Stimulated activated memory B cell treated with anti-CD40 and anti-IgM and Interleukin-4, amounts not matched to agents 10 μg/mL and 1 μg/mL and 100 μg/mL, for 72 hours (primary cell): ENCODE results near the gene GSC.
"Not testable (repeated sequence)": the region's sequence is repeated elsewhere in the genome, so short reads cannot be mapped to it uniquely, and the experiment has no call there.

Experiments
- ATAC-seq: fragments of 150-1000 bp; cut with Tn5 transposase; 2 replicates; pipeline ENCODE4 v1.10.0; 2021
- H3K27ac Mint-ChIP-seq: one replicate; pipeline ENCODE4 v1.8.0; 2022; ENCODE audit warnings: mild to moderate bottlenecking, mixed read lengths
- H3K27me3 Mint-ChIP-seq: one replicate; pipeline ENCODE4 v1.8.0; 2022; ENCODE audit warnings: mixed read lengths
- H3K36me3 Mint-ChIP-seq: one replicate; pipeline ENCODE4 v1.8.0; 2022; ENCODE audit warnings: mixed read lengths
- H3K4me1 Mint-ChIP-seq: one replicate; pipeline ENCODE4 v1.8.0; 2022; ENCODE audit warnings: mixed read lengths
- H3K4me3 Mint-ChIP-seq: one replicate; pipeline ENCODE4 v1.8.0; 2022; ENCODE audit warnings: mild to moderate bottlenecking, moderate library complexity, mixed read lengths
- H3K9me3 Mint-ChIP-seq: one replicate; pipeline ENCODE4 v1.8.0; 2022; ENCODE audit warnings: mixed read lengths

The GSC gene

DNA sequence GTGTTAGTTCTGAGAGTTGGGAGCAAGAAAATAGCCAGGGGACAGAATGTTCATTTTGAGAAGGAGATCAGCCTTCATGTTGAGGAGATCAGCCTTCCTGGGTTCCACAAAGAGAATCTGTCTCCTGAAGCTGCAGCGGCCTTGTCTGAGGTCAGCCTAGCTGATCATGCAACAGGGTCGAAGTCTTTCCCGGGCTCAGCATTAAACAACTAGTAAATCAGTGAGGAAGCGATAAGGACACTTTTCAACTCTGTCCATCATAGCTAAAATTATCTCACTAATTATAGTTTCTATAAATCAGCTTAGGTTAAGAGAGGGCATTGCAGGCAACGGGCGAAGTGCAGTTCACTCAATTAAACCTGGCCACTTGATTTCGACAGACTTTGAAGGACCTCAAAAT lies 7.5 kb downstream of the GSC start:
- no peak overlapping the region for H3K27ac Mint-ChIP-seq
- peaks cover 43% of the 10 kb centered on the region for H3K27me3 Mint-ChIP-seq
- no peaks in the 10 kb centered on the region for H3K4me1 Mint-ChIP-seq
- no peak for ATAC-seq
- H3K9me3 Mint-ChIP-seq, result no peaks in the 10 kb centered on the region
- no peaks in the 10 kb centered on the region for H3K36me3 Mint-ChIP-seq
- no peak overlapping the region for H3K4me3 Mint-ChIP-seq

DNA sequence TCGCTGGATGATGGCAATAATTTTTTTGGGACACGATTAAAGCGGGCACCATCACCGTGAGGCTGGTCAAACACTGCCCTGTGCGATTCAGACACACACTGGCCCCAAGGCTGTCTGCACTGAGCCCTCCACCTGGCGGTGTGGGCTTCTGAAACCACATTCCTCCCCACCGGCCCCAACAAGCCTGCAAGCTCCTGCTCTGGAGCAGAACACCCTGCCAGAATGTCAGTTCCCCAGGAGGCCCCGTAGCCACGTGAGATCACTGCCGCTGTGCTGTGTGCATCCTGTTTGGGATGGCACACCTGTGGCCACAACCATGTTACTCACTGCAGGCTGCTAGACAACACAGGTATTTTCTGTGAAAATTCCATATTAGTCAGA lies 7.9 kb downstream of the GSC start:
- H3K27ac Mint-ChIP-seq, result no peak overlapping the region
- H3K4me1 Mint-ChIP-seq, result no peaks in the 10 kb centered on the region
- no peak for ATAC-seq
- no peaks in the 10 kb centered on the region for H3K9me3 Mint-ChIP-seq
- no peaks in the 10 kb centered on the region for H3K36me3 Mint-ChIP-seq
- peaks cover 39% of the 10 kb centered on the region for H3K27me3 Mint-ChIP-seq
- no peak overlapping the region for H3K4me3 Mint-ChIP-seq

DNA sequence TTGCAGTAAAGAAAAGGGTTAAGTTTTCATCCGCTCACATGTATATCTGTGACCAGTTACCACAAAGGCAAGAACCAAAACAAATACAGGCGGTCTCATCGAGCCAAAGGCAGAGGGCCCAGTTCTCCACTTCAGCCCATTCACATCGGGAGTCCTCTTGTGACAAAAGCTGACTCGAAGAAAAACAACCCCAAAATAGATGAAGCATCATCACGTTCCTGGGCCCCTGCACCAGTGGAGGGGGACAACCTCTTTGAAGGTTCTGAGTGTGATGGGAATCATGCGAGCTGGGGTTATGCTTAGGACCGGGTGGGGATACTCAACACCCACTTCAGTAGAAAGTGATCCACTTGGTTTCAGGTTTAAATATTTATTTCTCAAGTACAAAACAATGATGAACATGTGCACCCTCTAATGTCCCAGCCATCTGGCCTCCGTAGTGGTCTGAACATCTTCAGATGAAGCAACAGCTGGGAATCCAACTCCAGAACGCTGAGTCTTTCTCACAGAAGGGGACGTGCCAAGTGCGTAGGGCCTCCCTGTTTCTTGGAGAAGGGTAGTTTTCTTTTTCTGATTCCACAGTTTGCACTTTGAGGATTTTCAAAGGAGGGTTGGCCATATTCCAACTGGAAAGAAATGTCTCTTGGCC lies 8.4 kb downstream of the GSC start:
- H3K27ac Mint-ChIP-seq, result no peak overlapping the region
- no peaks in the 10 kb centered on the region for H3K36me3 Mint-ChIP-seq
- H3K9me3 Mint-ChIP-seq, result no peaks in the 10 kb centered on the region
- ATAC-seq, result no peak
- H3K27me3 Mint-ChIP-seq, result peaks cover 34% of the 10 kb centered on the region
- H3K4me3 Mint-ChIP-seq, result no peak overlapping the region
- H3K4me1 Mint-ChIP-seq, result no peaks in the 10 kb centered on the region

DNA sequence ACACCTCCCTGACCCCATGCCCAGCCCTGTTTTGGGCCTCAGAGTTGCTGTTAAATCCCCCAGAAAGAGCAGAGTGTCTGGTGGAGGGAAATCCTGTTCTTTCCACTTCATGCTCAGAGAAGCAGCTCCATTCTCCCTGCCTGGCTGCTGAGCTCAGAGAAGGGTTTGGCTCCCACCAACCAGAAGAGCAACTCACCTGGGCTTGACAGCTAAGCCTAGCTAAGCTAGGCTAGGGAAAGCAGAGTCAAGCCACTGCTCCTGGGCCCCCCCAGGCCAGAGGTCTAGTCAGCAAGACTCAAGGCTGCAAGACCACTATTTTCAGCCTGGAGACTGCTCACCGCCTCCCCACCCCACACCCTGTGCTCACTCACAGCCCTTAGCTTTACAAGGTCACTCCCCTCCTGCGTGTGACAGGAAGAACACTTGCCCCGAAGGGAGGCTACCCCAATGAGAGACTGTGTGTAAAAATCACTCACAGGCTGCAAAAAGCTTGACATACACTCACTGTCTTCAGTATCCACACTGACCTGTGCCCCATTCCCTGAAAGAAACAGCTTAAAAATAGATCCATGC lies 13.5 kb downstream of the GSC start:
- ATAC-seq, result no peak
- Mint-ChIP-seq H3K27ac (no peak overlapping the region), H3K9me3 (no peaks in the 10 kb centered on the region), H3K27me3 (no peaks in the 10 kb centered on the region), H3K4me3 (no peak overlapping the region), H3K36me3 (no peaks in the 10 kb centered on the region), H3K4me1 (no peaks in the 10 kb centered on the region)

DNA sequence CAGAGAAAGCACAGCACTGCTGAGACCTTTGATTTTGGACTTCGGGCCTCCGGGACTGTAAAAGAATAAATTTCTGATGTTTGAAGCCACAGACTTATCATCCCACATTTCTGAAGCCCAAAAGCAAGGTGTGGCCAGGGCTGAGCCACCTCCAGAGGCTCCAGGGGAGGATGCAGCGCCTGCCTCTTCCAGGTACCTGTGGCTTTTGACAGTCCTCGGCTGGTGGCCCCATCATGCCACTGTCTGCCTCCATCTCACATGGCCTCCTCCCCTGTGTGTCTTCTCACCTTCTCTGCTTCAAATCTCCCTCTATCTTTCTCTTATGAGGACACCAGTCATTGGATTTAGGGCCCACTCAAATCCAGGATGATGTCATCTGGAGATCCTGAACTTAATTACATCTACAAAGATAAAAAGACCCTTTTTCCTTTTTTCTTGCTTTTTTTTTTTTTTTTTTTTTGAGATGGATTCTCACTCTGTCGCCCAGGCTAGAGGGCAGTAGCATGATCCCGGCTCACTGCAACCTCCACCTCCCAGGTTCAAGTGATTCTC lies 15.4 kb downstream of the GSC start:
- no peaks in the 10 kb centered on the region for H3K27me3 Mint-ChIP-seq
- H3K9me3 Mint-ChIP-seq, result no peaks in the 10 kb centered on the region
- H3K36me3 Mint-ChIP-seq, result no peaks in the 10 kb centered on the region
- no peak overlapping the region for H3K4me3 Mint-ChIP-seq
- H3K27ac Mint-ChIP-seq, result no peak overlapping the region
- no peaks in the 10 kb centered on the region for H3K4me1 Mint-ChIP-seq
- ATAC-seq, result no peak

DNA sequence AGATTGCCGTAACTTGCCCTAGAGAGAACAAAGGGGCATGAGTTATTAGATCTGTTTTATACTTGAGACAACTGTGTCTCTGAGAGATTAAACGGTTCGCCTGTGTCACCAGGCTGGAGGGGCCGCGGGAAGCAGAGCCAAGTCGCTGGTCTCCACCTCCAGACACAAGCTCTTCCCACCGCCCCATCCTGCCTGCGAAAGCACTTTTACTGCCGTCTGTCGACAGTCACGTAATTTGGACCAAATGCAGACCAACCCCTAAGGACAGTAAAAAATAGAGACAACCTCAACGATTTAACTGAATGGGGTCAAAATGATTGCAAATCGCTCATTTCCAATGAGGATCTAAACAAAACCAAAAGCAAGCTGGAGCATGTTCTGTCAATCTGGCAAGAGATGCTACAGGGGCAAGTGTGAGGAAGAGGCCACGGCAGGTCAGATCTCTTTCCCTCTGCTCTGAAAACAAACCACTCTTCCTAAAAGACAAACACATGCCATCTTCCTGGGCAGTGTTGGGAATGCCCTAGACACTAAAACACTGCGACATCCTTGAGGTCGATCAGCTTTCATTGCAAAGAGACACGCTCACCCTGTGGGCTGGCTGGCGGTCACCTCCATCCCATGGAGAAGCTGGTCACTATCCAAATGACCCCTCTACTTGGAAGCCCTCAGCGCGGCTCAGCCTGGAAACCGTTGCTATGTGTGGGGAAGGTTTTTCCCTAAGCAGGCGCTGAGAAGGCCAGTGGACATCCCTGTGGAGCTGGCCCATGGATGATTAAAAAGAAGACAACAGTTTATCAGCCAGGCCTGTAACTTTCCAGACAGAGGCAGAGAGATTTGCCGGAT lies 17.1 kb downstream of the GSC start:
- Mint-ChIP-seq H3K36me3 (no peaks in the 10 kb centered on the region), H3K4me3 (no peak overlapping the region), H3K27me3 (no peaks in the 10 kb centered on the region), H3K9me3 (no peaks in the 10 kb centered on the region), H3K27ac (no peak overlapping the region), H3K4me1 (no peaks in the 10 kb centered on the region)
- no peak for ATAC-seq

DNA sequence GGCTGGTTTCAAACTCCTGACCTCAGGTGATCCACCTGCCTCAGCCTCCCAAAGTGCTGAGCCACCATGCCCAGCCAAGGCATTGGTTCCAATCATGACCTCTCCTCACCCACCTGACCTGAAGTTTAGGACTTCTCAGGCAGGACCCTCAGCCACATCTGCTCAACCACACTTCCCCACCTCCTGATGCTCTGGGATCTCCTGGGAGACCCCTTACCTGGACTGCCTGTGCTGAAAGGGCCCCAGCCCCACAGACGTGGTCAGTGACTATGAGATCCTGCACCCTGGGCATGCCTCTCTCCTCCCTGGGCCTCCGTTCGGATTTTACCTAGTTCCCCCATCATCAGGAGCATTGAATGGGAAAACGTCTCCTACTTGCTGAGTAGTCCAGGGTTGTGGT lies 18.0 kb downstream of the GSC start:
- Mint-ChIP-seq H3K4me1 (no peaks in the 10 kb centered on the region), H3K27ac (no peak overlapping the region), H3K36me3 (no peaks in the 10 kb centered on the region), H3K4me3 (no peak overlapping the region), H3K9me3 (no peaks in the 10 kb centered on the region), H3K27me3 (no peaks in the 10 kb centered on the region)
- ATAC-seq, result no peak

DNA sequence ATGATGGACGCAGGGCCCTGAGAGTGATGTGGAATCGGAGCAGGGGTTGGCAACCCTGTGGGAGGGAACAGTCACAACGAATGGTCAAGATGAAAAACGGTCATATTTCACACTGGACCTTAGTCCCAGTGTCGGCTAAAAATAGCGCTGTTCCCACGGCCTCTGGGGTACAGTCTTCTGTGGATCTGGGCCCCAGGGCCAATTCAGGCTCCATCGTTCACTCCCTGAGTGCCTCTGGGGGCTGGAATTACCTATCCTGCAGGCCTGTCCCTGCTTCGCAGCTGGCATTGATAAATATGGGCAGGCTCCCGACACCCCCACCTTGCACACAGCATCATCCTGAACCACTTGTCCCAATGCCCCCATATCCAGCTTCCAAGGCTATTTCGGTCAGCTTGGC lies 18.6 kb downstream of the GSC start:
- Mint-ChIP-seq H3K27me3 (no peaks in the 10 kb centered on the region), H3K27ac (no peak overlapping the region), H3K4me3 (no peak overlapping the region), H3K4me1 (no peaks in the 10 kb centered on the region), H3K9me3 (peaks cover 3% of the 10 kb centered on the region), H3K36me3 (no peaks in the 10 kb centered on the region)
- ATAC-seq, result no peak

DNA sequence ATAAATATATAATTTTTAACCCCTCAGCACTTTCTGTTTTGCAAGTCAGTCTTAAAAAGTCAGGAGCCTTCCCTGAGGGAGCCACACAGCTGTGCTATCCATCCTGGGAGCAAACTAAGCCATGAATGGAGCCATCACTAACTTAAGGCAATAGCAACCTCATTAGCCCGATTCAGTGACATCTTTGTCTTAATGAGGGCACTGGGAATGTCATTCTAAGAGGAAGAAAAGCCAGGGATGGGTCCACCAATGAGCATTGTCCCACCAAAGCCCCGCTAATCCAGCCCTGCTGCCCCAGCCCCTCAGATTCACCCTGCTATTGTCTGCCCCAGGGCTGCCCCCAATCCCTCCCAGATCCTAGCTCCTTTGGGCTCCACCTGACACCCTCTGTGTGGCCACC lies 19.5 kb downstream of the GSC start:
- ATAC-seq, result no peak
- Mint-ChIP-seq H3K27me3 (no peaks in the 10 kb centered on the region), H3K27ac (no peak overlapping the region), H3K4me3 (no peak overlapping the region), H3K9me3 (peaks cover 3% of the 10 kb centered on the region), H3K4me1 (no peaks in the 10 kb centered on the region), H3K36me3 (no peaks in the 10 kb centered on the region)

DNA sequence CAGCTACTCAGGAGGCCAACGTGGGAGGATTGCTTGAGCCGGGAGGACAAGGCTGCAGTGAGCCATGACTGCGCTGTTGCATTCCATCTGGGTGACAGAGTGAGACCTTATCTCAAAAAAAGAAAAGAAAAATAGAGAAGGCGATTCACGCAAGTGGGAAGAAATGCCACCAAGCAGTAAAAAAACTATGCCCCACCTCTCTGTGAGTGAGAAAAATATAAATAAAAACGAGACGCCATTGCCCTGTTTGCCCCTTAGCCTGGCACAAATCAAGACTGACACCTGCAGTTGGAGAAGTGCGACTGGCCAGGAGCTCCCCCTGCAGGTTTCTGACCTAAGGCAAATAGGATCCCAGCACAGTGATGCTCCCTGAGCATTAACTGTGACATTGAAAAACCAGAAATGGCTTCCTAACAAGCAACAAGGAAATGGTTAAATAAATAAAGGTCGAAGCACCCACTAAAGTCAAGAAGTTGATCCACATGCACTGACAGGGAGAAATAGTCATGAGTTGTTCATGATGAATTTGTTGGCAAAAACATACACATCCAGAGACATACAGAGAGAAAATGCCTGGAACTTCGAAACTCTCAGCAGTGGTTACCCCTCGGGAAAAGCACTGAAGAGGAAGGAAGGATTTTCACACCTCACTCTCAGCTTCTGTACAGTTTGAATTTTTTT lies 21.1 kb downstream of the GSC start:
- no peak for ATAC-seq
- H3K9me3 Mint-ChIP-seq, result peaks cover 3% of the 10 kb centered on the region
- H3K27me3 Mint-ChIP-seq, result no peaks in the 10 kb centered on the region
- H3K4me3 Mint-ChIP-seq, result no peak overlapping the region
- H3K27ac Mint-ChIP-seq, result no peak overlapping the region
- H3K36me3 Mint-ChIP-seq, result no peaks in the 10 kb centered on the region
- no peaks in the 10 kb centered on the region for H3K4me1 Mint-ChIP-seq

DNA sequence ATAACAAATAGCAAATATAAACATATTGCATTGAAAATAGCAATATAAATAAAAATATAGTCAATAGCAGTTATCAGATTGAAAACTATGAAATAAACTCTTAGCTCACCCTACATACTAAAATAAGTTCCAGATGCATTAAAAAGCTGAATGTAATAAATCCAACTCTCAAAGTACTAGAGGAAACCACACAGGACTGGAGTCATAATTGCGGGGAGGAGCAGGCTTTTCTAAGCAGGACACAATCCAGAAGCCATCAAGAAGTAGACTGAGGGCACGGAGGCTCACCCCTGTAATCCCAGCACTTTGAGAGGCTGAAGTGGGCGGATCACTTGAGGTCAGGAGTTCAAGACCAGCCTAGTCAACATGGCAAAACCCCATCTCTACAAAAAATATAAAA lies 22.2 kb downstream of the GSC start:
- Mint-ChIP-seq H3K36me3 (no peaks in the 10 kb centered on the region), H3K4me3 (no peak overlapping the region), H3K27me3 (no peaks in the 10 kb centered on the region), H3K9me3 (peaks cover 3% of the 10 kb centered on the region), H3K27ac (no peak overlapping the region), H3K4me1 (no peaks in the 10 kb centered on the region)
- ATAC-seq, result no peak

DNA sequence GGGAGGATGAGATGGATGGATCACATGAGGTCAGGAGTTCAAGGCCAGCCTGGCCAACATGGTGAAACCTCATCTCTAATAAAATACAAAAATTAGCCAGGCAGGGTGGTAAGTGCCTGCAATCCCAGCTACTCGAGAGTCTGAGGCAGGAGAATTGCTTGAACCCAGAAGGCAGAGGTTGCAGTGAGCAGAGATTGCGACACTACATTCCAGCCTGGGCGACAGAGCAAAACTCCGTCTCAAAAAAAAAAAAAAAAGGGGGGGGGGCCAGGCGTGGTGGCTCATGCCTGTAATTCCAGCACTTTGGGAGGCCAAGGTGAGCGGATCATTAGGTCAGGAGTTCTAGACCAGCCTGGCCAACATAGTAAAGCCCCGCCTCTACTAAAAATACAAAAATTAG lies 22.8 kb downstream of the GSC start:
- H3K4me1 Mint-ChIP-seq, H3K27me3 Mint-ChIP-seq, H3K9me3 Mint-ChIP-seq, ATAC-seq, H3K4me3 Mint-ChIP-seq, H3K36me3 Mint-ChIP-seq, H3K27ac Mint-ChIP-seq: not testable (repeated sequence)

DNA sequence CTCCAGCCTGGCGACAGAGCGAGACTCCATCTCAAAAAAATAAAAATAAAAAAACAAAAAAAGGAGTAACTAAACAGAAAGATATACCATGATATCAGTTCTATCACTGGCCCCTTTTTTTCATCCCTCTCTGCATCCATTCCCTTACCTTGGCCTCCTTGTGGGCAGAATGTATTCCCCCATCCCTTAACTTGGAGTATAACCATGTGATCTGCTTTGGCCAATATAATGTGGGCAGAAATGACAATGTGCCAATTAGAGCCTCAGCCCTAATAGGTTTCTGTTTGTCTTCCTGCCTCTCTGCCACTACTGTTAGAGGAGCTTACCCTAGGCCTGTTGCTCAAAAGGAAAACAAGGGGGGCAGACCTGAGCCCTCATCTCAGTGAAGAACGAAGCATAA lies 23.8 kb downstream of the GSC start:
- H3K27me3 Mint-ChIP-seq, result peaks cover 6% of the 10 kb centered on the region
- H3K36me3 Mint-ChIP-seq, result no peaks in the 10 kb centered on the region
- H3K4me3 Mint-ChIP-seq, result no peak overlapping the region
- no peak overlapping the region for H3K27ac Mint-ChIP-seq
- H3K4me1 Mint-ChIP-seq, result no peaks in the 10 kb centered on the region
- H3K9me3 Mint-ChIP-seq, result peaks cover 3% of the 10 kb centered on the region
- no peak for ATAC-seq

DNA sequence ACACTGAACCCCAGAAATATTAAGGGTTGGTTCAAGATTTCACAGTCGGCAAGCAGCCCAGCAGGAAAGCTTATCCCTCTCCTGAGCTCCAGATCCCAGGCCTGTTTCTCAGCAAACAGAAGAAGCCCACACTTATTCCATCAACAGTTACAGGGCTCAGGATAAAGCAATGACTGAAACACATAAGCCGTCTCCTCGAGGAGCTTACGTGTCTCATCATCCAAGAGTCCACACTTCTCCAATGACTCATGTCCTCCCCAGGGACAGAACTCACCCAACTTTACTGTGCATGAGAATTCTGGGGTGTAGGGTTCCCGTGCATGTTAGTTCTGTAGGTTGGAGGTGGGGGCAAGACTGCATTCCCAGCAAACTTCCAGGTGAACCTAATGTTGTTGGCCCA lies 31.2 kb downstream of the GSC start:
- no peak for ATAC-seq

DNA sequence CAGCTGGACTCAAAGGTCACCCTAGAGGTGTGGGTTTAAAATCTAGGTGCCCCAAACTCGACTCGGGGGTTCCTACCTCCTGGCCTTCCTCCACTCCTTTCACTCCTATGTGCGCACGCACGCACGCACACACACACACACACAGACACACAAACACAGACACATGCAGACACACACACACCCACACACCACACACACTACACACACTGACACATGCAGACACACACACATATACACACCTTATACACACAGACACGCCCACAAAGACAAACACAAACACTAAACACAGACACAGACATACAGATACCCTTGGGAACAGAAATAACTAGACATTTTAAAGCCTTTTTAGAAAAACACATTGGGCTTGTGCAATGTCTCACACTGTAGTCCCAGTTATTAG lies 31.8 kb downstream of the GSC start:
- Mint-ChIP-seq H3K9me3 (peaks cover 3% of the 10 kb centered on the region), H3K27me3 (peaks cover 6% of the 10 kb centered on the region), H3K4me1 (no peaks in the 10 kb centered on the region), H3K36me3 (no peaks in the 10 kb centered on the region), H3K4me3 (no peak overlapping the region), H3K27ac (no peak overlapping the region)
- no peak for ATAC-seq

More for the DNA sequence above, 31.2 kb downstream of the GSC start:
- Mint-ChIP-seq H3K36me3 (no peaks in the 10 kb centered on the region), H3K27me3 (peaks cover 6% of the 10 kb centered on the region), H3K4me3 (no peak overlapping the region), H3K4me1 (no peaks in the 10 kb centered on the region), H3K27ac (no peak overlapping the region), H3K9me3 (peaks cover 2% of the 10 kb centered on the region)
